HPDE6-E6E7 (cell line): ENCODE results near the gene FAM83F.
"Not testable (repeated sequence)": the region's sequence is repeated elsewhere in the genome, so short reads cannot be mapped to it uniquely, and the experiment has no call there.

Experiments
- DNase-seq: peaks from one replicate; pipeline ENCODE4 v3.0.0; 2011; ENCODE audit warnings: missing footprints; ENCODE audit errors: extremely low spot score

The FAM83F gene

GRCh38 chr22:39994566-39995392, at the start of gene FAM83F:
Gene FAM83F (plus strand): TSS chr22:39994954. CDS start chr22:39995043, 89 bp downstream.
- peak; percentile 67 for DNase-seq

- no peak for DNase-seq
Measured at GRCh38 chr22:39946126-39946502, 48.6 kb upstream of the FAM83F start.

GRCh38 chr22:39946503-39947219, 48.1 kb upstream of the FAM83F start:
- DNase-seq, result no peak

GRCh38 chr22:39947220-39948216, 47.2 kb upstream of the FAM83F start:
- DNase-seq, result no peak

GRCh38 chr22:39949964-39950737, 44.6 kb upstream of the FAM83F start:
- no peak for DNase-seq

GRCh38 chr22:39951603-39952293, 43.0 kb upstream of the FAM83F start:
- DNase-seq, result not testable (repeated sequence)

- DNase-seq, result no peak
Measured at GRCh38 chr22:39952347-39952746, 42.4 kb upstream of the FAM83F start.

GRCh38 chr22:39953101-39953500, 41.7 kb upstream of the FAM83F start:
- DNase-seq, result no peak

- DNase-seq, result no peak
Measured at GRCh38 chr22:39954584-39955055, 40.1 kb upstream of the FAM83F start.

- DNase-seq, result no peak
Measured at GRCh38 chr22:39955675-39956074, 39.1 kb upstream of the FAM83F start.

- DNase-seq, result no peak
Measured at GRCh38 chr22:39956932-39957664, 37.7 kb upstream of the FAM83F start.

GRCh38 chr22:39958009-39958711, 36.6 kb upstream of the FAM83F start:
- DNase-seq, result no peak

- no peak for DNase-seq
Measured at GRCh38 chr22:39958949-39959639, 35.7 kb upstream of the FAM83F start.

- DNase-seq, result peak; percentile 58
Measured at GRCh38 chr22:39959640-39960447, 34.9 kb upstream of the FAM83F start, which contains the start of gene TMA7B. Gene TMA7B (plus strand): TSS chr22:39960397. CDS start chr22:39964375, 3,978 bp downstream.

GRCh38 chr22:39960791-39961746, 33.7 kb upstream of the FAM83F start:
- DNase-seq, result peak; percentile 33

- DNase-seq, result no peak
Measured at GRCh38 chr22:39962071-39962470, 32.7 kb upstream of the FAM83F start.
